HUES64 (cell line): ENCODE data around the gene NPIPB12. TPM values are rescaled to one million over a fixed set of nuclear protein-coding genes. Genes with fewer than 3 reads are reported as not detected.
"Not testable (repeated sequence)": the region's sequence is repeated elsewhere in the genome, so short reads cannot be mapped to it uniquely, and the experiment has no call there.

ENCODE experiments used
- H3K27ac ChIP-seq: 2 replicates; pipeline ENCODE4 v1.7.0; 2013; ENCODE audit warnings: low read depth, low read length, inconsistent platforms
- H3K27me3 ChIP-seq: 2 replicates; pipeline ENCODE4 v1.6.1; 2013; ENCODE audit warnings: mild to moderate bottlenecking, low read length; ENCODE audit not compliant: insufficient read depth
- H3K36me3 ChIP-seq: 2 replicates; pipeline ENCODE4 v1.6.1; 2013; ENCODE audit warnings: mild to moderate bottlenecking, low read length; ENCODE audit not compliant: insufficient read depth
- H3K4me1 ChIP-seq: 2 replicates; pipeline ENCODE4 v1.6.1; 2013; ENCODE audit warnings: mild to moderate bottlenecking, low read length, moderate library complexity; ENCODE audit not compliant: insufficient read depth
- H3K4me3 ChIP-seq: 2 replicates; pipeline ENCODE4 v1.5.1; 2013; ENCODE audit warnings: mild to moderate bottlenecking, low read length, moderate library complexity
- H3K9ac ChIP-seq: 2 replicates; pipeline ENCODE4 v1.6.1; 2013; ENCODE audit warnings: mild to moderate bottlenecking, low read depth, low read length
- H3K9me3 ChIP-seq: 2 replicates; pipeline ENCODE4 v1.6.1; 2013; ENCODE audit warnings: low read depth, low read length; ENCODE audit not compliant: insufficient read depth
- WGBS: fragments of 150-250, 120-280 bp; methylation state at CpG from one replicate; pipeline ENCODE4 v1.1.7; 2013; ENCODE audit warnings: missing lambda C conversion rate; 5-methylcytosine and 5-hydroxymethylcytosine counted together
- polyA plus RNA-seq, 2 experiments: library from polyadenylated mRNA; stranded (reverse); fragments of 50-300 nt; gene quantifications; one replicate each; pipeline ENCODE4 v1.2.3, GENCODE V29; 2013

Gene NPIPB12
- polyA plus RNA-seq (2013, experiment 1 of 2) = 20.3 TPM
- polyA plus RNA-seq (2013, experiment 2 of 2) = 19.9 TPM

- 93% methylated on average over 2 of the region's 6 CpGs for WGBS
- not testable (repeated sequence) for H3K27me3 ChIP-seq, H3K4me3 ChIP-seq, H3K27ac ChIP-seq, H3K9me3 ChIP-seq, H3K36me3 ChIP-seq, H3K9ac ChIP-seq, H3K4me1 ChIP-seq
Observed at GRCh38 chr16:29506308-29506707, at the start of gene NPIPB12. NPIPB12 (minus strand) TSS chr16:29506408.

- WGBS = 100% methylated on average over 1 of the region's 5 CpGs
- H3K27me3 ChIP-seq, H3K4me3 ChIP-seq, H3K4me1 ChIP-seq, H3K27ac ChIP-seq, H3K9me3 ChIP-seq, H3K9ac ChIP-seq, H3K36me3 ChIP-seq: not testable (repeated sequence)
Observed at GRCh38 chr16:29521520-29521919, 15.3 kb upstream of the NPIPB12 start.

GRCh38 chr16:29482276-29482675, 23.9 kb downstream of the NPIPB12 start:
- H3K9ac ChIP-seq, H3K4me3 ChIP-seq, H3K27ac ChIP-seq, H3K27me3 ChIP-seq, H3K36me3 ChIP-seq, H3K9me3 ChIP-seq, H3K4me1 ChIP-seq: not testable (repeated sequence)
- 96% methylated on average over 4 of the region's 12 CpGs for WGBS

GRCh38 chr16:29472065-29472464, 34.1 kb downstream of the NPIPB12 start:
- not testable (repeated sequence) for H3K36me3 ChIP-seq, H3K9me3 ChIP-seq, H3K27me3 ChIP-seq, H3K27ac ChIP-seq, H3K4me1 ChIP-seq, H3K4me3 ChIP-seq, H3K9ac ChIP-seq
- WGBS = no CpG with 5 or more reads among the region's 4 CpGs

DNA sequence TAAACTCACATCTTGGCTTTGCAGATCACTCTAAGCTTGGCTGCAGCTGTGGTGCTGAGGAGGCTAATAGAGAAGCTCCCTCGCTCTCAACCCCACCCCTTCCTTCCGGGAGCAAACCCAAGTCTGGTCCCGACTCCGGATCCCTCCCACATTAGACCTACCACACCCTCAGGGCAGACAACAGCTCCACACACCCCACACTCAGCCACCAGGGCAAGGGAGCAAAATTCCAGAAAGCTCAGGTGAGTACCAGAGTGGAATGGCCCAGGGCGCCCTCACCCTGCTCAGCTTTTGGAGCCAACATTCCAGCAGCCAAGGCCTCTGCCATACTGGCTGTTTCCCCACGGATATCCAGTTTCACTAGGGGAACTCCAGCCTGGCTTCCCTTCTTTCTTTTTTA, 36.5 kb downstream of the NPIPB12 start:
- not testable (repeated sequence) for H3K9ac ChIP-seq, H3K27ac ChIP-seq, H3K9me3 ChIP-seq, H3K4me3 ChIP-seq, H3K36me3 ChIP-seq, H3K4me1 ChIP-seq, H3K27me3 ChIP-seq
- 78% methylated on average over 5 of the region's 6 CpGs for WGBS

GRCh38 chr16:29467654-29468366, 38.4 kb downstream of the NPIPB12 start:
- not testable (repeated sequence) for H3K4me1 ChIP-seq, H3K27me3 ChIP-seq, H3K9ac ChIP-seq, H3K4me3 ChIP-seq, H3K36me3 ChIP-seq, H3K9me3 ChIP-seq, H3K27ac ChIP-seq
- WGBS = no CpG with 5 or more reads among the region's 10 CpGs

DNA sequence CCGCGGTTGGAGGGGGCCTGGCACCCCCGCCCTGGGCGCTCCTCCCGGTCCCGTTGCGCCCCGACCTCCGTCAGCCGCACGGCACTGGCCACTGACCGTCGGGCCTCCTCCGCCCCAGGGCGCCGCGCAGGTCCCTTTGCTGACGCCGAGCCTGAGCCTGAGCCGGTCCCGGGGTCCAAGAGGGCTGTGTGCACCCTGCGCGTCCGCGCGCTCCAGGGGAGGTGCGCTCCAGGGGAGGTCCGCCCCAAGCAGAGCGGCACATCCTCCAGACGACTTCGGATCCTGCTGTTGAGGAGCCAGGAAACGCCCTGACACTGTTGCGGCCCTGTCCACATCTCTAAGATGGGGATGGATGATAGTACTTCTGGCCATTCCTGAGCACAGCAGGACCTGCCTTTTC, 39.3 kb downstream of the NPIPB12 start:
- H3K27me3 ChIP-seq = not testable (repeated sequence)
- no CpG with 5 or more reads among the region's 33 CpGs for WGBS

GRCh38 chr16:29465985-29466824, 40.0 kb downstream of the NPIPB12 start:
- not testable (repeated sequence) for H3K27me3 ChIP-seq, H3K9ac ChIP-seq, H3K9me3 ChIP-seq, H3K36me3 ChIP-seq, H3K4me3 ChIP-seq, H3K27ac ChIP-seq, H3K4me1 ChIP-seq
- WGBS = no CpG with 5 or more reads among the region's 57 CpGs

More for the DNA sequence above, 39.3 kb downstream of the NPIPB12 start:
- H3K9me3 ChIP-seq, H3K4me1 ChIP-seq, H3K9ac ChIP-seq, H3K4me3 ChIP-seq, H3K27ac ChIP-seq, H3K36me3 ChIP-seq: not testable (repeated sequence)

DNA sequence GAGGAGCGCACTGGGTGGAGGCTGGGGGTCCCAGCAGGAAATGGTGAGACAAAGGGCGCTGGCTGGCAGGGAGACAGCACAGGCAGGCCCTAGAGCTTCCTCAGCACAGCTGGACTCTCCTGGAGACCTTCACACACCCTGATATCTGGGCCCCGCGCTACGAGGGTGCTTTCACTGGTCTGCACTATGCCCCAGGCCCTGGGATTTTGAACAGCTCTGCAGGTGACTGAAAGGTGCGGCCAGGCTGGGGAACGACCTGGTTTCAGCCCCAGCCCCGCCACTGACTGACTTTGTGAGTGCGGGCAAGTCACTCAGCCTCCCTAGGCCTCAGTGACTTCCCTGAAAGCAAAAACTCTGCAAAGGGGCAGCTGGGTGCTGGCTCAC, 45.6 kb downstream of the NPIPB12 start:
- H3K9me3 ChIP-seq, H3K27ac ChIP-seq, H3K4me3 ChIP-seq, H3K4me1 ChIP-seq, H3K9ac ChIP-seq, H3K27me3 ChIP-seq, H3K36me3 ChIP-seq: not testable (repeated sequence)
- WGBS = no CpG with 5 or more reads among the region's 9 CpGs

DNA sequence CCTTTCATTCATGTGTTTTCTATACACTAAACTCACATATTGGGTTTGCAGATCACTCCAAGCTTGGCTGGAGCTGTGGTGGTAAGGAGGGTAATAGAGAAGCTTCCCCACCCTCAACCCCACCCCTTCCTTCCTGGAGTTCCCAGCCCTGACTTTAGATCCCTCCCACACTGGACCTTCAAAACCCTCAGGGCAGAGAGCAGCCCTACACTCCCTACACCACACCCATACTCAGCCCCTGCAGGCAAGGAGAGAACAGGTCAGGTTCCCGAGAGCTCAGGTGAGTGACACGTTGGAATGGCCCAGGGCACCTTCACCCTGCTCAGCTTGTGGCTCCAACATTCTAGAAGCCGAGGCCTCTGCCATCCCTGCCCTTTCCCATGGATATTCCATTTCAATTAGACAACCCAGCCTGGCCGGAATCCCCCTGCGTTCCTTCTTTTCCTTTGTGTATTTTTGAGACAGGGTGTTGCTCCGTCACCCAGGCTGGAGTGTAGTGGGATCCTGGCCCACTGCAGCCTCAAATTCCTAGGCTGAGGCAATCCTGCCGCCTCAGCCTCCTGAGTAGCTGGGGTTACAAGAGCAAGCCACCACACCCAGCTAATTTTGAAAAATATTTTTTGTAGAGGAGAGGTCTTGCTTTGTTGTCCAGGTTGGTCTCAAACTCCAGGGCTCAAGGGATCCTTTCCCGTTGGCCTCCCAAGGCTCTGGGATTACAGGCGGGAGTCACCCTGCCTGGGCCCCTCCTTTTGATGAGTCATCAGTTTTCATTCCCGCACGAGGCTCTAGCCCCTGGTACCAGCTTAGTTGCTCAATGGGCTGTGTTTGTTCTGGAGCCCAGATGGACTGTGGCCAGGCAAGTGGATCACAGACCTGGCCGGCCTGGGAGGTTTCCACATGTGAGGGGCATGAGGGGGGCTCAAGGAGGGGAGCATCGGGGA, 46.2 kb downstream of the NPIPB12 start, which contains the start of gene SULT1A4:
Gene SULT1A4, plus strand, starts transcription at position 208 of the 941 bp plus-strand sequence. CDS start 1,473 bp downstream, outside the sequence.
- H3K4me1 ChIP-seq, H3K27ac ChIP-seq, H3K36me3 ChIP-seq, H3K9ac ChIP-seq, H3K9me3 ChIP-seq, H3K27me3 ChIP-seq, H3K4me3 ChIP-seq: not testable (repeated sequence)
- WGBS = no CpG with 5 or more reads among the region's 13 CpGs

- not testable (repeated sequence) for H3K27ac ChIP-seq, H3K4me3 ChIP-seq, H3K36me3 ChIP-seq, H3K27me3 ChIP-seq, H3K4me1 ChIP-seq, H3K9ac ChIP-seq, H3K9me3 ChIP-seq
- WGBS = 83% methylated on average over 1 of the region's 2 CpGs
Observed at GRCh38 chr16:29457660-29458059, 48.5 kb downstream of the NPIPB12 start.
